ENCODE measurements around the gene FAM83D.
A peak's percentile ranks its signal among the peaks of the same experiment; 100 is the strongest.
"Not testable (repeated sequence)": the region's sequence is repeated elsewhere in the genome, so short reads cannot be mapped to it uniquely, and the experiment has no call there.

The FAM83D gene

GRCh38 chr20:38935967-38936407 lies 9.8 kb downstream of the FAM83D start:
- no peak for DNase-seq

- no peak for DNase-seq
Measured at GRCh38 chr20:38937000-38937399, 10.8 kb downstream of the FAM83D start.

- no peak for DNase-seq
Measured at GRCh38 chr20:38937978-38938473, 11.8 kb downstream of the FAM83D start.

- no peak for DNase-seq
Measured at GRCh38 chr20:38939686-38940085, 13.5 kb downstream of the FAM83D start.

- DNase-seq: no peak
Measured at GRCh38 chr20:38940644-38941043, 14.4 kb downstream of the FAM83D start.

GRCh38 chr20:38941726-38942389 lies 15.6 kb downstream of the FAM83D start:
- no peak for DNase-seq

- no peak for DNase-seq
Measured at GRCh38 chr20:38945012-38945411, 18.8 kb downstream of the FAM83D start.

- DNase-seq: no peak
Measured at GRCh38 chr20:38946836-38947235, 20.6 kb downstream of the FAM83D start.

GRCh38 chr20:38947931-38948362 lies 21.7 kb downstream of the FAM83D start:
- no peak for DNase-seq

GRCh38 chr20:38950254-38950653 lies 24.0 kb downstream of the FAM83D start:
- no peak for DNase-seq

GRCh38 chr20:38951611-38952010 lies 25.4 kb downstream of the FAM83D start:
- no peak for DNase-seq

GRCh38 chr20:38952153-38952552 lies 25.9 kb downstream of the FAM83D start:
- no peak for DNase-seq

GRCh38 chr20:38953630-38954340 lies 27.6 kb downstream of the FAM83D start:
- no peak for DNase-seq

GRCh38 chr20:38957235-38957876 lies 31.1 kb downstream of the FAM83D start:
- DNase-seq: no peak

- DNase-seq: no peak
Measured at GRCh38 chr20:38957915-38958485, 31.8 kb downstream of the FAM83D start.

GRCh38 chr20:38960187-38960687 lies 34.0 kb downstream of the FAM83D start:
- DNase-seq: not testable (repeated sequence)

- DNase-seq: peak; percentile 57
Measured at GRCh38 chr20:38961530-38962043, 35.4 kb downstream of the FAM83D start.

GRCh38 chr20:38962044-38962927 lies 36.1 kb downstream of the FAM83D start, which contains the start of gene DHX35:
DHX35 (plus strand) TSS chr20:38962344; CDS start chr20:38962368, 24 bp downstream.
- peak; percentile 99 for DNase-seq

GRCh38 chr20:38962928-38963401 lies 36.7 kb downstream of the FAM83D start:
- no peak for DNase-seq

- DNase-seq: no peak
Measured at GRCh38 chr20:38963745-38964144, 37.5 kb downstream of the FAM83D start.

GRCh38 chr20:38965264-38965663 lies 39.0 kb downstream of the FAM83D start:
- no peak for DNase-seq

GRCh38 chr20:38968090-38968489 lies 41.9 kb downstream of the FAM83D start:
- DNase-seq: no peak
